HepG2 (cell line): ENCODE measurements around the gene CSF1R. TPM values are rescaled to one million over a fixed set of nuclear protein-coding genes. Genes with fewer than 3 reads are reported as not detected.

Experiments used
- ATAC-seq: fragments of 200-7000 bp; cut with Tn5 transposase; 3 replicates; pipeline ENCODE4 v1.9.1; 2020; ENCODE audit warnings: mild to moderate bottlenecking, moderate library complexity
- Bru-seq: library from RNA; stranded (reverse); fragments of 400-500 nt; gene quantifications from one replicate; lab custom pipeline; 2021; lab: Mats Ljungman, UMichigan
- BruChase-seq, 2 experiments: library from RNA; stranded (reverse); fragments of 400-500 nt; gene quantifications; one replicate each; lab custom pipeline; 2021; lab: Mats Ljungman, UMichigan
- BruUV-seq: library from RNA; stranded (reverse); fragments of 400-500 nt; replicated peaks from 2 replicates; lab custom pipeline; 2021; lab: Mats Ljungman, UMichigan
- CTCF ChIA-PET: fragments of 300-600 bp; formaldehyde crosslinking; extraction: SDS; loops from one replicate; lab custom pipeline; 2021; ENCODE audit warnings: low total read pairs, inconsistent platforms, low intra/inter-chr PET ratio; lab: Yijun Ruan, JAX
- POLR2A ChIA-PET: fragments of 350-600 bp; sonication (Branson Sonifier 250); formaldehyde crosslinking; loops from one replicate; lab custom pipeline; 2020; ENCODE audit warnings: antibody characterized with exemption, inconsistent platforms; lab: Yijun Ruan, JAX
- DNase-seq: peaks from one replicate; pipeline ENCODE4 v3.0.0-alpha.2; 2015; ENCODE audit warnings: low spot score
- FAIRE-seq: peaks from 3 replicates; lab custom pipeline; 2011; peaks lifted over from hg19 to GRCh38; lab: Jason Lieb, UNC
- H2AFZ ChIP-seq: one replicate; pipeline ENCODE4 v1.6.1; 2011; ENCODE audit warnings: low read length, inconsistent platforms
- H3K27ac ChIP-seq: fragments of 300-600 bp; 3 replicates; pipeline ENCODE4 v1.8.0; 2011; ENCODE audit warnings: mixed run types, mild to moderate bottlenecking, mixed read lengths, low read length, inconsistent platforms; ENCODE audit not compliant: insufficient read depth; ENCODE audit errors: extremely low read length
- H3K27me3 ChIP-seq, 2 experiments: fragments of 200-600 bp in 1 of 2; 2 replicates in 1 of 2; 3 replicates in 1 of 2; pipeline versions ENCODE4 v1.6.0 to v1.8.0; 2011; ENCODE audit warnings: low read length in 2 of 2, mild to moderate bottlenecking in 2 of 2, moderate library complexity in 2 of 2, inconsistent platforms in 1 of 2; ENCODE audit not compliant: insufficient read depth in 2 of 2, control insufficient read depth in 1 of 2
- H3K36me3 ChIP-seq, 2 experiments: fragments of 200-600 bp in 1 of 2; replicated peaks in 1 of 2; 2 replicates in 1 of 2; 3 replicates in 1 of 2; pipeline versions ENCODE4 v1.5.1 to v1.8.0; 2011; ENCODE audit warnings: low read length in 2 of 2, inconsistent platforms in 1 of 2; ENCODE audit not compliant: insufficient read depth in 2 of 2, control insufficient read depth in 1 of 2
- H3K4me1 ChIP-seq: 2 replicates; pipeline ENCODE4 v1.5.1; 2012; ENCODE audit warnings: low read length, inconsistent platforms; ENCODE audit not compliant: insufficient read depth
- H3K4me2 ChIP-seq: 2 replicates; pipeline ENCODE4 v1.6.0; 2011; ENCODE audit warnings: low read depth, low read length, inconsistent platforms
- H3K4me3 ChIP-seq, 3 experiments: fragments of 200-600 bp in 1 of 3; sonication (generic), shearing (Covaris generic) in 1 of 3; replicated peaks in 1 of 3; 2 replicates each; pipeline ENCODE4 v1.5.1; 2011 to 2016; ENCODE audit warnings: low read length in 3 of 3, inconsistent platforms in 2 of 3, low read depth in 2 of 3, mild to moderate bottlenecking in 2 of 3, control low read depth in 1 of 3, mixed read lengths in 1 of 3; ENCODE audit not compliant: insufficient read depth in 1 of 3
- H3K79me2 ChIP-seq: one replicate; pipeline ENCODE4 v1.6.1; 2011; ENCODE audit warnings: low read length, inconsistent platforms; ENCODE audit not compliant: insufficient read depth
- H3K9ac ChIP-seq: 2 replicates; pipeline ENCODE4 v1.6.0; 2011; ENCODE audit warnings: mild to moderate bottlenecking, low read depth, low read length, inconsistent platforms; ENCODE audit not compliant: insufficient read depth
- H3K9me3 ChIP-seq: 2 replicates; pipeline ENCODE4 v1.5.1; 2012; ENCODE audit warnings: mild to moderate bottlenecking, low read length
- H4K20me1 ChIP-seq: 2 replicates; pipeline ENCODE4 v1.6.0; 2011; ENCODE audit warnings: inconsistent platforms, mild to moderate bottlenecking, low read length, moderate library complexity; ENCODE audit not compliant: insufficient read depth
- HNRNPH1 ChIP-seq: fragments of 200-400 bp; formaldehyde crosslinking; optimal IDR thresholded peaks from 2 replicates; pipeline ENCODE3; 2017; ENCODE audit warnings: mild to moderate bottlenecking, low read depth, low read length
- RARA ChIP-seq: IDR thresholded peaks from 2 replicates; pipeline ENCODE4 v1.6.1; 2016; ENCODE audit warnings: missing genetic modification reagents, missing compliant biosample characterization
- RBM39 ChIP-seq: fragments of 200-400 bp; formaldehyde crosslinking; IDR thresholded peaks from one replicate; pipeline ENCODE4 v1.6.1; 2018; ENCODE audit warnings: antibody characterized with exemption, mild to moderate bottlenecking, low read depth, low read length; ENCODE audit not compliant: poor library complexity, severe bottlenecking
- ZNF30 ChIP-seq: sonication (generic); formaldehyde crosslinking; IDR thresholded peaks from 2 replicates; pipeline ENCODE4 v1.5.0; 2020; ENCODE audit warnings: mild to moderate bottlenecking, missing genetic modification reagents
- ZNF343 ChIP-seq: sonication (generic); formaldehyde crosslinking; IDR thresholded peaks from 2 replicates; pipeline ENCODE4 v1.4.0; 2020; ENCODE audit warnings: mild to moderate bottlenecking, missing genetic modification reagents
- ZNF496 ChIP-seq: sonication (generic); formaldehyde crosslinking; IDR thresholded peaks from 2 replicates; pipeline ENCODE4 v1.8.1; 2023; ENCODE audit warnings: mild to moderate bottlenecking, moderate library complexity, missing genetic modification reagents; ENCODE audit not compliant: insufficient replicate concordance
- WGBS: methylation state at CpG from one replicate; pipeline ENCODE4 v1.1.6; 2017; ENCODE audit warnings: low lambda C conversion rate; 5-methylcytosine and 5-hydroxymethylcytosine counted together
- in situ Hi-C: cut with HindIII; loops from 2 replicates; pipeline ENCODE4 v1.10.0; 2017; ENCODE audit warnings: low pct_unique_long_range_greater_than_20kb; ENCODE audit not compliant: extremely low pct_ligation_motif_present
- intact Hi-C: fragments of 100-400 bp; cut with micrococcal nuclease; formaldehyde crosslinking; loops from one replicate; pipeline ENCODE4 v1.10.0; 2022; ENCODE audit not compliant: unreplicated experiment
- long read RNA-seq, 2 experiments: library from RNA in 1 of 2; library from polyadenylated mRNA in 1 of 2; stranded (forward) in 1 of 2; unstranded in 1 of 2; transcript quantifications; one replicate each; pipeline ENCODE4 v2.0.0, GENCODE V29; 2019 to 2022
- polyA minus RNA-seq, 3 experiments: library from RNA; depleted of rRNA, polyadenylated mRNA; stranded (reverse); fragments of >200 nt; gene quantifications; 2 replicates each; pipeline ENCODE4 v1.2.3, GENCODE V29; 2011; ENCODE audit warnings: low replicate concordance in 1 of 3
- polyA plus RNA-seq, 8 experiments: library from polyadenylated mRNA; depleted of rRNA in 3 of 8; stranded (reverse) in 7 of 8; unstranded in 1 of 8; fragments of >200 nt; fragmentation: Illumina TruSeq in 4 of 8; extraction: Trizol in 4 of 8; gene quantifications; 2 replicates each; pipeline versions ENCODE4 v1.2.1 to v1.2.3, GENCODE V29; 2011 to 2016; ENCODE audit warnings: low read depth in 4 of 8, missing spikeins in 1 of 8, mixed read lengths in 1 of 8; ENCODE audit not compliant: insufficient read depth in 1 of 8
- total RNA-seq, 5 experiments: library from RNA; depleted of rRNA; stranded (reverse); fragments of >200 nt; fragmentation: Illumina TruSeq; extraction: Trizol; gene quantifications; 2 replicates each; pipeline ENCODE4 v1.2.3, GENCODE V29; 2016; ENCODE audit warnings: low read depth in 1 of 5

The CSF1R gene
- not detected in 2 replicates for total RNA-seq (2016; rRNA removed; fragmentation: Illumina TruSeq; extraction: Trizol)
- total RNA-seq (2016; cell fraction: cytosol; rRNA removed; fragmentation: Illumina TruSeq; extraction: Trizol; ENCODE audit: low read depth), result not detected in 2 replicates
- not detected in 2 replicates for total RNA-seq (2016; cell fraction: insoluble cytoplasmic fraction; rRNA removed; fragmentation: Illumina TruSeq; extraction: Trizol)
- not detected in 2 replicates for total RNA-seq (2016; cell fraction: membrane; rRNA removed; fragmentation: Illumina TruSeq; extraction: Trizol)
- total RNA-seq (2016; cell fraction: nucleus; rRNA removed; fragmentation: Illumina TruSeq; extraction: Trizol), result not detected in 2 replicates
- 0.01 TPM in 1 of 2 replicates, not detected in the other for polyA plus RNA-seq (2011; rRNA removed)
- 0.01 TPM in 1 of 2 replicates, not detected in the other for polyA plus RNA-seq (2011; cell fraction: cytosol; rRNA removed)
- polyA plus RNA-seq (2011; cell fraction: nucleus; rRNA removed), result 0.03 TPM in 1 of 2 replicates, not detected in the other
- 0.07 TPM in 1 of 2 replicates, not detected in the other for polyA plus RNA-seq (2012)
- not detected in 2 replicates for polyA plus RNA-seq (2016; cell fraction: cytosol; fragmentation: Illumina TruSeq; extraction: Trizol; ENCODE audit: low read depth)
- not detected in 2 replicates for polyA plus RNA-seq (2016; cell fraction: insoluble cytoplasmic fraction; fragmentation: Illumina TruSeq; extraction: Trizol; ENCODE audit: low read depth)
- polyA plus RNA-seq (2016; cell fraction: membrane; fragmentation: Illumina TruSeq; extraction: Trizol; ENCODE audit: low read depth), result not detected in 2 replicates
- polyA plus RNA-seq (2016; cell fraction: nucleus; fragmentation: Illumina TruSeq; extraction: Trizol; ENCODE audit: insufficient read depth, low read depth), result not detected in 2 replicates
- 0.58 TPM in 1 of 2 replicates, not detected in the other for polyA minus RNA-seq (2011; rRNA and poly(A)+ RNA removed; ENCODE audit: low replicate concordance)
- not detected in 2 replicates for polyA minus RNA-seq (2011; cell fraction: cytosol; rRNA and poly(A)+ RNA removed)
- not detected in 2 replicates for polyA minus RNA-seq (2011; cell fraction: nucleus; rRNA and poly(A)+ RNA removed)
- Bru-seq, nascent RNA, result percentile 4 among the genes with signal in this experiment
- not detected for BruChase-seq, experiment 1, labeled RNA remaining after a 6-hour chase
- percentile 4 among the genes with signal in this experiment for BruChase-seq, experiment 2, labeled RNA remaining after a 2-hour chase
- long read RNA-seq, experiment 1, result 0 reads
- long read RNA-seq, experiment 2, result 0 reads

DNA sequence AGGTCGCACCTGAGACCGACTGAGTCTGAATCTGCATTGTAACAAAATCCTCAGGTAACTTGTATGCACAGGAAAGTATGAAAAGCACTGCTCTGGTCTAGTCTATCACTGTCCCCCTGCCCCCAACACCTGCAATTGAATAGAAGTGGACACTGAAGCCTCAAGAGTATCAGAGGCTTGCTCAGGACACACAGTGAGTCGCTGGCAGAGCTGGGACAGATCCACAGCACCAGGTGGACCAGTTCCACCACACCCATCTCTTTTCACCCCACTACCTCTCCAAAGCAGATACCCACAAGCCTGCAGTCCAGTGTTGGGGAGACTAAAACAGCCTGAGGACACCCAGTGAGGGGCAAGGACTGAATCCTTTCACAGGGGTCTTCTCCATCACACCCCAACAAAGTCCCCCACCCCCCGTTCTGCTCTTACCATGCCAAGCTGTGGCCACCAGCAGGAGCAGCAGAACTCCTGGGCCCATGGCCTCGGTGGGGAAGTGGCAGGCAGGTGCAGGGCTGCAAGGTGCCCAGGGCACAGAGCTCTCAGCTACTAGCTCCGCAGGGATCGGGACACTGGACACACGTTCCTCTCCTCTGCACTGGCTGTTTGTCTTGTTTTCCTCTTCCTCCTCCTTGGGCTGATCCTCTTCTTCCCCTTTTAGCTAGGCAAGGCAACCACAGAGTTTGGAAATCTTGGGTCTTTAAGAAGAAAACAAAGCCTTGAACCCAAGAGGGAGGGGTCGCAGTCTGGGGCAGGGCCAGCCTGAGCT lies at the start of gene CSF1R:
TSS of gene CSF1R (minus strand) at position 605 of the 766 bp plus-strand sequence. CDS start at position 478, 127 bp downstream.
- Histone ChIP-seq H3K9ac (no peak within 1 kb of the TSS), H3K4me2 (no peak within 1 kb of the TSS), H3K9me3 (no peaks in the 10 kb centered on the region), H3K27ac (no peak within 1 kb of the TSS), H3K4me1 (no peaks in the 10 kb centered on the region), H4K20me1 (no peaks in the 10 kb centered on the region), H2AFZ (no peak within 1 kb of the TSS), H3K27me3 (peaks cover 2 to 28% of the 10 kb centered on the region in 2 experiments; a peak in 4 of 5 replicates), H3K4me3 (no peak within 1 kb of the TSS), H3K36me3 (no peaks in the 10 kb centered on the region), H3K79me2 (no peaks in the 10 kb centered on the region)
- BruUV-seq, result no TSS peak
- no peak for FAIRE-seq
- in situ Hi-C loops, result no loop called here
- ATAC-seq, result no peak
- TF ChIP-seq RARA (CRISPR knock-in tag) (no peak), ZNF30 (CRISPR knock-in tag) (no peak), RBM39 (no peak), HNRNPH1 (no peak), ZNF496 (no peak), ZNF343 (CRISPR knock-in tag) (no peak)
- intact Hi-C loops, result no loop called here
- CTCF ChIA-PET, result no interaction called here
- POLR2A ChIA-PET, result no interaction called here
- WGBS, result 35% methylated on average over 8 of the region's 9 CpGs
- no peak for DNase-seq
